NCI-H446 treated with DMSO at 0.1 percent for 48 hours (cell line): ENCODE measurements around the gene CCM2.

ENCODE experiments used
- DNase-seq: peaks from one replicate; lab custom pipeline; 2025; lab: John Stamatoyannopoulos, UW

Gene CCM2

DNA sequence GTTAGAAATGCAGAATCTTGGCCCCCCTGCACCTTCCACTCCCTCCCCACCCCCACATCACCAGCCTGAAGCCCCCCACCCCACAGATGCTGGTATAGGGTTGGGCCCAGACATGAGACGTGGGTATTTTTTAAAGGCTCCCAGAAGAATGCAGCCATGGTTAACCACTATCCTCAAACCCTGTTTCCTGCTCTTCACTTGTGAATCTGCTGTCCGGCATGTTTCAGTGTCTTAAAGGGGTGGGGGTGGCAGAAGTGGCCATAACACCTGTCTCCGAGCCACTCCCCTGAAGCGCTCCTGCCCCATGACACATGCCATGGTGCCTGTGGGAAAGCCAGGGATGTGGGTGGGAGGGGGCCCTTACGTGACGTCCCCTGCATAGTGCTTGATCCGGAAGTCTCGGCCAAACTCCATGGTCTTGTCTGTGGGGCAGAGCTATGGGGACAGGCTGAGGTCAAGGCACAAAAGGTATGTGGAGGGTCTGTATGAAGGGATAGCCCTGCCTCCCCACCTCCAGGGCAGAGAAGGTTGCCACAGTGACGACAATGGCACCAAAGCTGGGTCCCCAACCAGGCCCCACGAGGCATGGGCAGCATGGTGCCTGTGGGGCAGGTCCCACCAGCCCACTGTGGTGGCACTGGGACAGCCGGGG is 30.8 kb upstream of the CCM2 start:
- DNase-seq, result no peak

DNA sequence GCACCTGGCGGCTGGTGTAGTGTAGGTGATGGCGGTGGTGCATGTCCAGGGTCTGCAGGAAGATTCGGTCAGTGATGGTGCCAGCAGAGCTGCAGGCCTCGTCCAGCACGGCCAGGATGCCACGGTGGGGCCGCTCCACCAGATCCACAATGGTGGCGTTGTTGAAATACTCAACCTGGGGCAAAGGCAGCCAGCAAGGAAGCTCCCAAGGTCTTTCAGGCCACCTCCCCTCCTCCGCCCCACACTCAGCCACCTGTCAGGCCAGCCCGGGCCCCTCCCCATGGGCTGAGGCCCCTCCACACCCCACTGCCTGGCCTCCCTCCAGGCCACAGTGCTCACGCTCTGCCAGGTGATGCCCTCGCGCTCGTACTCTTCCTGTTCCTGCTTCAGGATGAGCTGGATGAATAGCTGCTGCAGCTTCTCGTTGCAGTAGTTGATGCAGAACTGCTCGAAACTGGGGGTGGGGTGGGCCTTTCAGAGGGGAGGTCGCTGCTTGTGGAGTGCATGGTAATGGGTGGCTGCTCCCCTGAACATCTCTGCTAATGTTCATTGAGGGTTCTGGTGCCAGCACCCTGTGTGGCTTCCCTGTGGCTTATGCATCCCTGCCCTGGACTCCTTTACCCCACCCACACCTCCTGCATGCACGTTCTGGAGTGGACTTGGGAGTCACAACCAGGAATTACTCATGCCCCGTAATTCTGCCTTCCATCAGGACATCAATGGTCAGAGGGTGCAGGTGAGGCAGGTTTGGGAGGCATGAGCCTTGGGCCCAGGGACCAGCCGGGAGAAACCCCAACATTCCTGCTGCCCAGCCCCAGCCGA is 30.1 kb upstream of the CCM2 start:
- no peak for DNase-seq

GRCh38 chr7:44970523-44971051 is 29.4 kb upstream of the CCM2 start:
- no peak for DNase-seq

GRCh38 chr7:44971188-44971901 is 28.7 kb upstream of the CCM2 start:
- DNase-seq, result no peak

DNA sequence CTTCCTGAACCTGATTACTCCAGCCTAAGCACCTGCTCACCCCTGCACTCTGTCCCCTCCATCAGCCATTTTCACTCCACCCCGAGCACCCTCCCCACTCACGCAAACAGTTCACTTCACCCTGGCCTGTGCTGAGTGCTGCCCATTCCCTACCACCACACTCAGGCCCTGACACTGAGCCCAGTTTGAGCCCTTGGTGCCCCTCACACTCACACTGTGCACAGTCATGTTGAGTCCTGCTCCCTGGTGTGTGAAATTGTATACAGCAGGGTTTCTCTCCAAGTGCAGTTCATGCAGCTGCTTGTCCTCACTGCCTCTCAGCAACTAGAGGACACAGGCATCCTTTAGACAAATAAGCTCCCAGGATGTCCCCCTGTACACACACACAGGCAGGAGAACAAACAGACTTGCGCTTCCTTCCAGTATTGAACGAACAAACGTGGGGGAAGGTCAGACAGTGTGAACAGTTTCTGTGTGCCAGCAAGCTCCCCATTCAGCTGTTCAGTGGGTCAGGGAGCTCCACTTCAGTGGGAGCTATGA is 28.0 kb upstream of the CCM2 start:
- DNase-seq, result no peak

- no peak for DNase-seq
Observed at GRCh38 chr7:44972562-44972961, 27.4 kb upstream of the CCM2 start.

- DNase-seq, result no peak
Observed at GRCh38 chr7:44973610-44974401, 26.2 kb upstream of the CCM2 start.

DNA sequence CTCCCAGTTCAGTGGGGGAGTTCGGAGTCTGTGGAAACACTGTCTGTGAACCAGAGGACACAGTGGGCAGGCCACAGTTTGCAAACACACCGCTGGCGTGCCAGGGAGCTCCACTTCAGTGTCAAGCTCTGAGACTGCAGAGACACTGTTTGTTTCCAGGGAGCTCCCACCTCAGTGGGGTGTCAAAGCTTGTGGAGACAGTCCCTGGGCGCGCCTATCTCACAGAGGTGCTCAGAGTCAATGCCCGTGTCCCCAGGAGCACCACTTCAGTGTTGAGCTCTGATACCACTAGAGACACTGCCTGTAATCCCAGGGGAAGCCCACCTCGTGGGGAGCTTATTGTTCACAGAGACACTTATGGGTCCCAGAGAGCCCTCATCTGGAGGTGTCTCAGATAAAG is 25.5 kb upstream of the CCM2 start:
- DNase-seq, result no peak

- no peak for DNase-seq
Observed at GRCh38 chr7:44975331-44976039, 24.5 kb upstream of the CCM2 start.

DNA sequence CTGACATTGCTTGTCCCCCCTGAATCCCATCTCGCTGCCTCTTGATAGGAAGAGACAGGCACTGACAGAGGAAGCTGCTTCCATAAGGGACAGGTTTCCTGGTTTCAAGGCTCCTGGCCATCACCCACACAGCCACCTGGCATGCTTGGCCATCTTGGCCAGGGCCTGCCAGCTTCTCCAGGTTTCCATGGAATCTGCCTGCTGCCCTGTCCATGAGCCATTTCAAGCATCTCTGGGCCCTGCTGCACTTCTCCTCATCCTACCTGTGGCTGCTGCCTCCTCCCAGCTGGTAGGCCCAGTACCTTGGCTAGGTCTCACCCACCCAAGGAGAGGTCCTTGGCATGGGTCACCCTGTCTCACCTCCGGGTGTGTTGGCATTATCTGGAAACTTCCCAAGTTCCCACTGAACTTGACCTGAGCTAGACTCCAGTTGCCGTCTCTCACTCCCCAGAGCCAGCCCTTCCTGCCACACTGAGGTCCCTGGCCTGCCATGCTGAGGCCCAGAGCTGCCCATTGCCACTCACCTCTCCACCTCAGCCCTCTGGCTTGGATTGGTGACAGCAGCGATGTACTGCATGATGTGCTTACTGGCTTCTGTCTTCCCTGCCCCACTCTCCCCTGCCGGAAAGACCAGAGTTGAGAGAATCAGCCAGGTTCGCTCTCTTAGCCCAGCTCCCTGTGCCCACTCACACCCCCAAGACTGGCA is 23.8 kb upstream of the CCM2 start:
- DNase-seq, result no peak

DNA sequence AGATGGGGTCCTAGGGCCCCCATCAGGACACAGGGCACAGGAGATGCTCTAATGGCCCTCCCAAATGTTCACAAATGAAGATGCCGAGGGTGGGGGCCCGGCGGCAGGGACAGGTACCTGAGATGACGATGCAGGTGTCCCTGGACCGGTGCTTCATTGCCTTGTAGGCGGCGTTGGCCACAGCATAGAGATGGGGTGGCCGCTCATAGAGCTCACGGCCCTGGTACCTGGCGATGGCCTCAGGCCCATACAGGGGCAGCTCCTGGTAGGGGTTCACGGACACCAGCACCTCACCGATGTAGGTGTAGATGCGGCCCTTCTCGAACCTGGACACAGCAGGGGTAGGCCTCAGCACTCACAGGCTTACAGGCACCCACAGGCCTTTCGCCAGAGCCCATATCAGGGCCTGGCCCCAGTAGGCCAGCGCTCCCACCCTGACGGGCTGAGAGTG is 23.2 kb upstream of the CCM2 start:
- no peak for DNase-seq

DNA sequence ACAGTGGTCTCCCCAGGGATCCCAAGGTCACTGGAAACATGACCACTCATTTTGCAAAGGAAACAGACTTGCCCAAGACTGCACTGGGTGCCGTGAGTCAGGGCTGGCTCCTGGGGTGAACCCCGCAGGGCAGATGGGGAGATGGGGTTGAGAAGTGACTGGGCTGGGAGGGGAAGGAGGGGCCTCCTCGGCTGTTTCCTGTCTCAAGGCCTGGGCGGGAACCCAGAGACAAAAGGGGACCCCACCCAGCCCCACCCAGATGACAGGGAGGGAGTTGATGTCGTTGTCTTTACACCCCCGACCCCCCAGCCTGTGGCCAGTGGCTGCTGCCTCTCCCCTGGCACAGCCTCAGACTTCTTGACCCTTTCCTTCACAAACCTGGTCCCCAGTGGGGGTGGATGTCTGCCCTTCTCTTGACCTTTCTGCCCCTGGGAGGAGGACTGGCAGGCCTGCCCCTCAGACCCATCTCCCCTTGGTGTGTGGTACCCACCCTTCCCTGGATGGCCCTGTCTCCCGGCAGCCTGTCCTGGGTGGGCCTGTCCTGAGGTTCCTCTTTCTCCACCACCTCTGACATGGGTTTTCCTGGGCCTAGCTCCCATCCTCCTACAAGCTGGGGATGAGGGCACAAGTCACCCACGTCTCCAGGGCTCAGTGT is 22.6 kb upstream of the CCM2 start:
- DNase-seq, result no peak

- DNase-seq, result no peak
Observed at GRCh38 chr7:44977959-44978335, 22.1 kb upstream of the CCM2 start.

DNA sequence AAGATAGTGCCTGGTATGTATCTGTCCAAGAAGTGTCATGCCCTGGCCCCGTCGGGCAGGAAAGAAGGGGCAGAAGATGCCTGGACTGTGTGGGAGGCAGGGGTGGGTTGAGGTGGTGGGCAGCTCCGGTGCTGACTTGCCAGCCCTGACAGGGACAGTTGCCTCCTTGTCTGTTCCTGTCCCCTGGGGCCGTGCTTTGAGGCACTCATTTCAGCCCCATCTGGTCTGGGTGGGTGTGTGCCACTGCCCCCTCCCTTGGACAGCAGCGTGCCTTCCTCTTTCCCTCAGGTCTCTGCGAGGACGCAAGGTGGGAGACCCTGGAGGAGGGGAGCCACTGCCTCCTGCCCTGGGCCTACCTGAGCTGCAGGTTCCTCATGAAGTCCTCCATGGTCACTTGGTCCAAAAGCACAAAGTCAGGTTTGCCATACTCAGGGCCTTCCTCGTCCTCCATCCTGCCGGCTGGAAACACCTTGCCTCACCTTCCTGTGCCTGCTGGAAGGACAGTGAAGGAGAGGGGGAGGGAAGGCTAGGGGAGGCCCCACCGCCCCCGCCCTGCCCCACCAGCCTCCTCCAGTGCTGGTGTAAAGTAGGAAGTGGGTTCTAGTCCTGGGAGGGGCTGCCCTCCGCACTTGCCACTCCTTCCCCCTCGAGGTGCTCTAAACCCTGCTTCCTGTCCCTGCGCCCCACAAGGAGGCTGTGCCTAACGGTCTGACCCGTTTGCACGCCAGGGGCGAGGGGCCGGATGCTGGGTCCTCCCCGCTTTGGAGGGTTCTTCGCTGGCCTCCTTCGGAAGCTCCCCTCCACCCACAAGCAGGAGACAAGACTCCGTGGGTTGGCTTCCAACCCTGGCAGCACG is 21.3 kb upstream of the CCM2 start, which contains the start of gene MYO1G:
MYO1G (minus strand) TSS at position 505 of the 856 bp plus-strand sequence; CDS start at position 451, 54 bp downstream.
- DNase-seq, result no peak

GRCh38 chr7:44979481-44980392 is 20.3 kb upstream of the CCM2 start:
- no peak for DNase-seq

GRCh38 chr7:44980393-44981034 is 19.5 kb upstream of the CCM2 start:
- DNase-seq, result no peak
